GM23248 (cell line): ENCODE results near the gene CTSD.

ENCODE experiments used
- EZH2 ChIP-seq: fragments of 200-600 bp; sonication (generic); IDR thresholded peaks from 2 replicates; pipeline ENCODE4 v1.6.1; 2018; ENCODE audit warnings: antibody characterized with exemption, mild to moderate bottlenecking; ENCODE audit not compliant: insufficient read depth, poor library complexity, severe bottlenecking
- EZH2phosphoT487 ChIP-seq: fragments of 200-600 bp; sonication (generic); IDR thresholded peaks from 2 replicates; pipeline ENCODE4 v1.6.1; 2018; ENCODE audit warnings: antibody characterized with exemption, moderate library complexity, mild to moderate bottlenecking, low read depth; ENCODE audit not compliant: insufficient read depth

- TF ChIP-seq EZH2phosphoT487, result no peak
- no peak for TF ChIP-seq EZH2
Measured at GRCh38 chr11:1733009-1733715, 30.6 kb downstream of the CTSD start.
